HepG2 (cell line): ENCODE results near the gene CSTF3. TPM values are rescaled to one million over a fixed set of nuclear protein-coding genes. Genes with fewer than 3 reads are reported as not detected.

Source experiments
- ARID3A ChIP-seq: IDR thresholded peaks from 2 replicates; pipeline ENCODE4 v1.6.1; 2012; ENCODE audit warnings: low read depth, low read length, improper control_type of control experiment
- DRAP1 ChIP-seq: IDR thresholded peaks from 2 replicates; pipeline ENCODE4 v1.6.1; 2016; ENCODE audit warnings: missing genetic modification reagents, missing compliant biosample characterization
- JUN ChIP-seq: sonication (generic); formaldehyde crosslinking; IDR thresholded peaks from 2 replicates; pipeline ENCODE4 v1.4.0; 2020; ENCODE audit warnings: mild to moderate bottlenecking, missing genetic modification reagents
- KLF11 ChIP-seq: IDR thresholded peaks from 2 replicates; pipeline ENCODE4 v1.6.1; 2016; ENCODE audit warnings: missing compliant biosample characterization
- NCOA2 ChIP-seq: sonication (generic); formaldehyde crosslinking; IDR thresholded peaks from 2 replicates; pipeline ENCODE4 v1.8.0; 2022; ENCODE audit warnings: inconsistent platforms
- NFYB ChIP-seq: sonication (generic); formaldehyde crosslinking; IDR thresholded peaks from 2 replicates; pipeline ENCODE4 v1.4.0; 2020; ENCODE audit warnings: missing genetic modification reagents
- SATB2 ChIP-seq: sonication (generic); formaldehyde crosslinking; IDR thresholded peaks from 2 replicates; pipeline ENCODE4 v1.5.0; 2020; ENCODE audit warnings: missing genetic modification reagents
- SMAD3 ChIP-seq: sonication (generic); formaldehyde crosslinking; IDR thresholded peaks from 2 replicates; pipeline ENCODE4 v1.4.0; 2020; ENCODE audit warnings: missing genetic modification reagents
- SMYD3 ChIP-seq: sonication (generic); formaldehyde crosslinking; IDR thresholded peaks from 2 replicates; pipeline ENCODE4 v1.8.1; 2023; ENCODE audit warnings: mild to moderate bottlenecking, missing genetic modification reagents
- TBL1XR1 ChIP-seq: fragments of 150-350 bp; IDR thresholded peaks from 2 replicates; pipeline ENCODE4 v1.6.1; 2014; ENCODE audit warnings: borderline replicate concordance, low read length; ENCODE audit not compliant: partially characterized antibody
- TGIF2 ChIP-seq: IDR thresholded peaks from 2 replicates; pipeline ENCODE4 v1.6.1; 2016; ENCODE audit warnings: control low read depth, missing compliant biosample characterization
- UBTF ChIP-seq: sonication (generic); formaldehyde crosslinking; IDR thresholded peaks from 2 replicates; pipeline ENCODE4 v1.4.0; 2020; ENCODE audit warnings: mild to moderate bottlenecking, missing genetic modification reagents
- ZBTB21 ChIP-seq: sonication (generic); formaldehyde crosslinking; IDR thresholded peaks from 2 replicates; pipeline ENCODE4 v1.4.0; 2020; ENCODE audit warnings: missing genetic modification reagents
- ZBTB40 ChIP-seq, 2 experiments: fragments of 450-650 bp in 1 of 2; sonication (generic) in 1 of 2; formaldehyde crosslinking in 1 of 2; IDR thresholded peaks; 2 replicates each; pipeline versions ENCODE4 v1.6.1 to v1.8.0; 2016 to 2022; ENCODE audit warnings: antibody characterized with exemption in 1 of 2, mild to moderate bottlenecking in 1 of 2, missing genetic modification reagents in 1 of 2
- polyA plus RNA-seq, 8 experiments: library from polyadenylated mRNA; depleted of rRNA in 3 of 8; stranded (reverse) in 7 of 8; unstranded in 1 of 8; fragments of >200 nt; fragmentation: Illumina TruSeq in 4 of 8; extraction: Trizol in 4 of 8; gene quantifications; 2 replicates each; pipeline versions ENCODE4 v1.2.1 to v1.2.3, GENCODE V29; 2011 to 2016; ENCODE audit warnings: low read depth in 4 of 8, missing spikeins in 1 of 8, mixed read lengths in 1 of 8; ENCODE audit not compliant: insufficient read depth in 1 of 8
- total RNA-seq, 5 experiments: library from RNA; depleted of rRNA; stranded (reverse); fragments of >200 nt; fragmentation: Illumina TruSeq; extraction: Trizol; gene quantifications; 2 replicates each; pipeline ENCODE4 v1.2.3, GENCODE V29; 2016; ENCODE audit warnings: low read depth in 1 of 5

Gene CSTF3
- total and polyA plus RNA-seq, 2 of the 13 experiments (the other 11 are each of a cell fraction or from before 2014, with no cell fraction given) = 21.5 to 43.6 TPM

GRCh38 chr11:33161120-33162005 is at the start of gene CSTF3 (continued):
- TF ChIP-seq ZBTB40 (IDR thresholded peaks at IDR 0.05) = peak; percentile 36; the same call in 1 of the 2 replicates
- no peak; the same call in 1 of the 2 replicates for TF ChIP-seq ZBTB40 (CRISPR knock-in tag; IDR thresholded peaks at IDR 0.05)
- TF ChIP-seq NFYB = peak; percentile 62
- 0 out of 2 replicates have a peak, but pooled peaks have one; percentile 67 for TF ChIP-seq KLF11 (CRISPR knock-in tag)
- peak; percentile 71; the same call in 1 of the 2 replicates for TF ChIP-seq TGIF2 (CRISPR knock-in tag)
- peak; percentile 57 for TF ChIP-seq TBL1XR1
- TF ChIP-seq SMAD3 = no peak
- no peak for TF ChIP-seq SATB2 (CRISPR knock-in tag)
- peak; percentile 82 for TF ChIP-seq DRAP1 (CRISPR knock-in tag)
- peak; percentile 61 for TF ChIP-seq UBTF (CRISPR knock-in tag)
- peak; percentile 90 for TF ChIP-seq JUN (CRISPR knock-in tag)
- TF ChIP-seq ARID3A = peak; percentile 86
- peak; percentile 50 for TF ChIP-seq NCOA2 (CRISPR knock-in tag)
- TF ChIP-seq SMYD3 (CRISPR knock-in tag) = 0 out of 2 replicates have a peak, but pooled peaks have one; percentile 14
- TF ChIP-seq ZBTB21 (CRISPR knock-in tag) = peak; percentile 76; the same call in 1 of the 2 replicates
